Measurements from ENCODE around the gene ABCB1. TPM values are rescaled to one million over a fixed set of nuclear protein-coding genes. Genes with fewer than 3 reads are reported as not detected.

ABCB1 gene
- total and polyA plus RNA-seq, 2 donors from 2014 or later: 29.1 to 48.3 TPM

GRCh38 chr7:87564296-87564963, 36.3 kb downstream of the ABCB1 start:
- Histone ChIP-seq H3K4me3 (ENCODE audit: low read length in 3 of 3) (peak overlapping the region in 1 of 3 donors; percentile 21), H3K9me3 (ENCODE audit: control insufficient read depth in 2 of 3, insufficient read depth in 1 of 3, low read length in 3 of 3) (no peaks in the 10 kb centered on the region), H3K27ac (ENCODE audit: low read depth in 2 of 2, low read length in 2 of 2) (peak overlapping the region; percentile 39 to 50), H3K27me3 (ENCODE audit: control insufficient read depth, insufficient read depth, low read length) (no peaks in the 10 kb centered on the region), H3K9ac (ENCODE audit: low read length in 3 of 3) (no peak overlapping the region), H3K36me3 (ENCODE audit: control insufficient read depth in 2 of 3, insufficient read depth in 3 of 3, low read length in 3 of 3) (no peaks in the 10 kb centered on the region), H3K4me1 (ENCODE audit: control insufficient read depth in 2 of 3, insufficient read depth in 2 of 3, low read depth in 1 of 3, low read length in 3 of 3) (peaks cover 0 to 2% (median 0%) of the 10 kb centered on the region in 3 donors)
- peak in 4 of 5 donors; percentile 32 to 55 (median 40) for DNase-seq
- FAIRE-seq: peak; percentile 19
- intact Hi-C loops (cut with DNase I): no loop called here
- peak; percentile 28 for TF ChIP-seq CTCF (IDR thresholded peaks at IDR 0.05; ENCODE audit: borderline replicate concordance, extremely low read depth, insufficient read depth)

DNA sequence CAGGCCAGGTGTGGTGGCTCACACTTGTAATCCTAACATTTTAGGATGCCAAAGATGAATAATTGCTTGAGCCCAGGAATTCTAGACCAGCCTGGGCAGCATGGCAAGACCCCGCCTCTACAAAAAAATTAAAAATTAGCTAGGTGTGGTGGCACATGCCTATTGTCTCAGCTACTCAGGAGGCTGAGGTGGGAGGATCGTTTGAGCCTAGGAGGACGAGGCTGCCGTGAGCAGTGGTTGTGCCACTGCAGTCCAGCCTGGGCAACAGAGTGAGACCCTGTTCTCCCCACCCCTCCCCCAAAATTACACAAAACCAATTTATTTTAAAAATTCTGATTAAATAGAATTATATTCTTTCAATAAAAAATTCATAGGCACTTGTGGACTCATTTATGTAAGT, 39.0 kb downstream of the ABCB1 start:
- H3K4me1 ChIP-seq (ENCODE audit: control insufficient read depth in 2 of 3, insufficient read depth in 2 of 3, low read depth in 1 of 3, low read length in 3 of 3): peaks cover 0 to 2% (median 0%) of the 10 kb centered on the region in 3 donors
- H3K36me3 ChIP-seq (ENCODE audit: control insufficient read depth in 2 of 3, insufficient read depth in 3 of 3, low read length in 3 of 3): no peaks in the 10 kb centered on the region
- H3K9me3 ChIP-seq (ENCODE audit: control insufficient read depth in 2 of 3, insufficient read depth in 1 of 3, low read length in 3 of 3): no peaks in the 10 kb centered on the region
- H3K9ac ChIP-seq (ENCODE audit: low read length in 3 of 3): no peak overlapping the region
- no peak for TF ChIP-seq CTCF (IDR thresholded peaks at IDR 0.05; ENCODE audit: borderline replicate concordance, extremely low read depth, insufficient read depth)
- intact Hi-C loops (cut with DNase I): no loop called here
- no peaks in the 10 kb centered on the region for H3K27me3 ChIP-seq (ENCODE audit: control insufficient read depth, insufficient read depth, low read length)
- H3K27ac ChIP-seq (ENCODE audit: low read depth in 2 of 2, low read length in 2 of 2): no peak overlapping the region
- H3K4me3 ChIP-seq (ENCODE audit: low read length in 3 of 3): no peak overlapping the region
- no peak for FAIRE-seq
- no peak for DNase-seq

DNA sequence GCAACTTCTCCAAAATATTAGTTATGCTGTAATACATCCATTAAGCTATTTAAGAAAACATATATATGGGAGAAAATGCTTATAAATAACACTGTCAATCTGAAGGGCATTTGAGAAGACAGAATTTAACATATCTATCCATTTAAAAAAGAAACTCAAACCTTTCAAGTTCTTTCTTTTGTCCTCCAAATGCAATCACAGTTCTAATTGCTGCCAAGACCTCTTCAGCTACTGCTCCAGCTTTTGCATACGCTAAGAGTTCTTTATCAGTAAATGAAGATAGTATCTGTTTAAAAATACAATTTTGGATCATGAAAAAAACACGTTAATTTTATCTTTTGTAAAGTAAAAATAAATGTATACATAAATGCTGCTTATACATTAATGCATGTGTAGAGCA, 39.6 kb downstream of the ABCB1 start:
- no peak for TF ChIP-seq CTCF (IDR thresholded peaks at IDR 0.05; ENCODE audit: borderline replicate concordance, extremely low read depth, insufficient read depth)
- Histone ChIP-seq H3K4me3 (ENCODE audit: low read length in 3 of 3) (no peak overlapping the region), H3K9me3 (ENCODE audit: control insufficient read depth in 2 of 3, insufficient read depth in 1 of 3, low read length in 3 of 3) (no peaks in the 10 kb centered on the region), H3K27me3 (ENCODE audit: control insufficient read depth, insufficient read depth, low read length) (no peaks in the 10 kb centered on the region), H3K36me3 (ENCODE audit: control insufficient read depth in 2 of 3, insufficient read depth in 3 of 3, low read length in 3 of 3) (no peaks in the 10 kb centered on the region), H3K9ac (ENCODE audit: low read length in 3 of 3) (no peak overlapping the region), H3K4me1 (ENCODE audit: control insufficient read depth in 2 of 3, insufficient read depth in 2 of 3, low read depth in 1 of 3, low read length in 3 of 3) (peaks cover 0 to 2% (median 0%) of the 10 kb centered on the region in 3 donors), H3K27ac (ENCODE audit: low read depth in 2 of 2, low read length in 2 of 2) (no peak overlapping the region)
- DNase-seq (no peak), FAIRE-seq (no peak)
- intact Hi-C loops (cut with DNase I): no loop called here

All from kidney (tissue), 14 donors.